BJ (cell line): Measurements from ENCODE around the gene CFAP97. TPM values are rescaled to one million over a fixed set of nuclear protein-coding genes. Genes with fewer than 3 reads are reported as not detected.
"Not testable (repeated sequence)": the region's sequence is repeated elsewhere in the genome, so short reads cannot be mapped to it uniquely, and the experiment has no call there.

ENCODE experiments used
- CTCF ChIA-PET: fragments of 350-600 bp; formaldehyde crosslinking; extraction: SDS; loops from one replicate; lab custom pipeline; 2021; ENCODE audit warnings: antibody characterized with exemption, inconsistent platforms; lab: Yijun Ruan, JAX
- POLR2A ChIA-PET: fragments of 300-600 bp; sonication (Branson Sonifier 250); formaldehyde crosslinking; extraction: SDS; loops from one replicate; lab custom pipeline; 2021; ENCODE audit warnings: antibody characterized with exemption; lab: Charles Lee
- DNase-seq: peaks from one replicate; pipeline ENCODE4 v3.0.0-alpha.2; 2011; ENCODE audit warnings: low read depth
- H3K27me3 ChIP-seq: 2 replicates; pipeline ENCODE4 v1.6.0; 2011; ENCODE audit warnings: low read length; ENCODE audit not compliant: control insufficient read depth, insufficient read depth
- H3K36me3 ChIP-seq: 2 replicates; pipeline ENCODE4 v1.5.1; 2011; ENCODE audit warnings: low read length; ENCODE audit not compliant: control insufficient read depth, insufficient read depth
- H3K4me3 ChIP-seq: 2 replicates; pipeline ENCODE4 v1.5.1; 2011; ENCODE audit warnings: low read depth, mild to moderate bottlenecking, control low read depth, low read length
- polyA plus RNA-seq: library from polyadenylated mRNA; depleted of rRNA; stranded (reverse); fragments of >200 nt; gene quantifications from 2 replicates; pipeline ENCODE4 v1.2.3, GENCODE V29; 2011
- TF ChIP-seq, protein P1 (sequence below): IDR thresholded peaks from 2 replicates; pipeline ENCODE4 v1.5.1; 2011; ENCODE audit warnings: low read depth, mild to moderate bottlenecking, control low read depth, inconsistent platforms, low read length, moderate library complexity; ENCODE audit not compliant: insufficient read depth

CFAP97 gene
- polyA plus RNA-seq, 1 experiment: 16.4 TPM

DNA sequence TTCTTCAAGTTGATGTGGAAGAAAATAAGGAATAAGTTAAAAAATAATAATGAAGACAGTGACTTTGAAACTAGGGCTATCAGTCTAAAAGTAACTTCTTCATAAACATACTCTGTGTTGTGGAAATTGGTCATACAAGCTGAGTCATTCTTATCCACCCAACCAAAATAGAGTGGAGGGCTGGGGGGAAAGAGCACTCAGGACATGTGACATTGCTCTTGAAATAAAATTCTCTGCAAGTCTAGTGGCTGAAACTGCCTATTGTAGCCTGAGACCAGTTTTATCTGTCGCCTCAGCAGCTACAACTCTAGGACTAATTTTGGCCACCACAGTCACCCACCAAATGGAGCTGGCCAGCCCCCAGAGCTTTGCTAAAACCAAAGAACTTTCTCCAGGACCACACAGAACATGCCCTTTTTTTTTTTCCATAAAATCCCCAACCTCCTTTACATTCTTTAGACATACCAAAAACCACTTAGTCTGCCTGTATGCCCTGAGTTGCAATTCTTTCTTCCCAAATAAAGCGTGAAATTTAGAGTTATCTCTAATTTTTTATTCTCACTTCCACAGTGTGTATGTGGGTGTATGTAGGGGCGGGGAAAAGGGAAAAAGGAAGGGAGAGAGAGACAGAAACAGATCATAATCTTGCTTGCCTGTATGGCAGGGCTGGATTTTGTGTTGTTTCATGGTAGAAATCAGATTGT lies 83.7 kb downstream of the CFAP97 start:
- no peaks in the 10 kb centered on the region for H3K36me3 ChIP-seq
- POLR2A ChIA-PET: no interaction called here
- peaks cover under 1% of the 10 kb centered on the region for H3K27me3 ChIP-seq
- CTCF ChIA-PET: interaction anchor here (0.9 kb wide), 1 partner anchor 14 kb away, joined by 3 read pairs; no protein-coding TSS in a partner anchor
- no peak overlapping the region for H3K4me3 ChIP-seq
- TF ChIP-seq, protein P1, sequence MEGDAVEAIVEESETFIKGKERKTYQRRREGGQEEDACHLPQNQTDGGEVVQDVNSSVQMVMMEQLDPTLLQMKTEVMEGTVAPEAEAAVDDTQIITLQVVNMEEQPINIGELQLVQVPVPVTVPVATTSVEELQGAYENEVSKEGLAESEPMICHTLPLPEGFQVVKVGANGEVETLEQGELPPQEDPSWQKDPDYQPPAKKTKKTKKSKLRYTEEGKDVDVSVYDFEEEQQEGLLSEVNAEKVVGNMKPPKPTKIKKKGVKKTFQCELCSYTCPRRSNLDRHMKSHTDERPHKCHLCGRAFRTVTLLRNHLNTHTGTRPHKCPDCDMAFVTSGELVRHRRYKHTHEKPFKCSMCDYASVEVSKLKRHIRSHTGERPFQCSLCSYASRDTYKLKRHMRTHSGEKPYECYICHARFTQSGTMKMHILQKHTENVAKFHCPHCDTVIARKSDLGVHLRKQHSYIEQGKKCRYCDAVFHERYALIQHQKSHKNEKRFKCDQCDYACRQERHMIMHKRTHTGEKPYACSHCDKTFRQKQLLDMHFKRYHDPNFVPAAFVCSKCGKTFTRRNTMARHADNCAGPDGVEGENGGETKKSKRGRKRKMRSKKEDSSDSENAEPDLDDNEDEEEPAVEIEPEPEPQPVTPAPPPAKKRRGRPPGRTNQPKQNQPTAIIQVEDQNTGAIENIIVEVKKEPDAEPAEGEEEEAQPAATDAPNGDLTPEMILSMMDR: no peak
- no peak for DNase-seq

DNA sequence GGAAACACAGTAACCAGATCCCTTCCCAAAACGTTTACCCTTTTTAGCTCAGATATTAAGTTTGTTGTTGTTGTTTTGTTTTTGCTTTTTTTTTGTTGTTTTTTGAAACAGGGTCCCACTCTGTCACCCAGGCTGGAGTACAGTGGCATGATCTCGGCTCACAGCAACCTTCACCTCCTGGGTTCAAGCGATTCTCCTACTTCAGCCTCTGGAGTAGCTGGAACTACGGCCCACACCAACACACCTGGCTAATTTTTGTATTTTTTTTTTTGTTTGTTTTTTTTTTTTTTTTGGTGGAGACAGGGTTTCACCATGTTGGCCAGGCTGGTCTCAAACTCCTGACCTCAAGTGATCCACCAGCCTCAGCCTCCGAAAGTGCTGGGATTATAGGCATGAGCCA lies 84.3 kb downstream of the CFAP97 start:
- H3K27me3 ChIP-seq, DNase-seq, H3K4me3 ChIP-seq, POLR2A ChIA-PET, H3K36me3 ChIP-seq: not testable (repeated sequence)
- CTCF ChIA-PET: interaction anchor here (0.9 kb wide), 1 partner anchor 15 kb away, joined by 3 read pairs; no protein-coding TSS in a partner anchor

DNA sequence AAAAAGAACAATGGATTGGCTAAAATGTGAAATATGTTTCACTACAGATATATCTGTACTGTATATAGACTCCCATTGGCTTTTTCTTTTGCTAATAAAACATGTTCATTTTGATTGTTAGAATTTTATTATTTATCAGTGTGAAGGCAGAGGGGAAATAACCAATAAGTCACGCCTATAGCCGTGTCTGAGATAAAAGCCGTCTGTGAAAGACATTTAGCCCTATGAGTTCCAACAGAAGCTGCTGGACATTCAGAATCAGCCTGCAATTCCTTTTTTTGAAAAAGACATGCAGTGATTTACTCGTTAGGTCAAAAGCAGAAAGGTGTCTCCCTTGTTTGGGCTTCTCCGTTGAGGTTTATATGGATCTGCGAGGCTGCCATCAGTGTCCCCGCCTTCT lies 84.9 kb downstream of the CFAP97 start:
- TF ChIP-seq, protein P1: no peak
- CTCF ChIA-PET: no interaction called here

DNA sequence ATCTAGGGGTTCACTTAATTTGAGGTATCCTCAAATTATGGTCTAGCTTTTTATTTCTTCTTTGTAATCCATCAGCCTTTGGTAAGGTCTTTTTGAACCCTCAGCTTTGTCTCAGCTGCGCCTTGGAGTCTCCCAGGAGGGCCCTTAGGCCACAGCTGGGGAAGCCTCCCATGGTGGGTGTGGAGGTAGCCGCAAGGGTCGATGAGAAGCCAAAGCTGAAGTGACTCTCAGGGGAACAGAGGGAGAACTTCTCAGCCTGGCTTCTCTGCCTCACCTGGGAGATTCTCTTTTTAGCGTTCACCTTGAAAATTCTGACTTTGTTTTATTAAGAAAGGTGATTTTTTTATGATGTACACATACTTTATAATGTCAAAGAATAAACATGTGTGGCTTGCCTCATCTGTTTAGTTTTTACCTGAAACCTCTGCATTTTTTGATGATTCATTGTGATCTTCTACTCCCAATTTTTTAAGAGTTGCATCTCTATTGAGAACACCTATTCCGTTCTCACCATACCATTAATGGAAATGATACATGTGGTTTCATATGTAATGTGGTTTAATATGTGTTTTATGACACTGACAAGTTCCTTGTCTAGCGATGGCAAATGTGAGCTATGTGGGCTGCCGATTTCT lies 86.4 kb downstream of the CFAP97 start:
- CTCF ChIA-PET: no interaction called here
- TF ChIP-seq, protein P1: no peak
- DNase-seq: no peak
- Histone ChIP-seq H3K4me3 (no peak overlapping the region), H3K27me3 (no peaks in the 10 kb centered on the region), H3K36me3 (no peaks in the 10 kb centered on the region)
- POLR2A ChIA-PET: no interaction called here

More for the DNA sequence above, 84.9 kb downstream of the CFAP97 start:
- Histone ChIP-seq H3K36me3 (no peaks in the 10 kb centered on the region), H3K4me3 (no peak overlapping the region), H3K27me3 (no peaks in the 10 kb centered on the region; the same call in 1 of the 2 replicates)
- no peak for DNase-seq
- POLR2A ChIA-PET: no interaction called here

DNA sequence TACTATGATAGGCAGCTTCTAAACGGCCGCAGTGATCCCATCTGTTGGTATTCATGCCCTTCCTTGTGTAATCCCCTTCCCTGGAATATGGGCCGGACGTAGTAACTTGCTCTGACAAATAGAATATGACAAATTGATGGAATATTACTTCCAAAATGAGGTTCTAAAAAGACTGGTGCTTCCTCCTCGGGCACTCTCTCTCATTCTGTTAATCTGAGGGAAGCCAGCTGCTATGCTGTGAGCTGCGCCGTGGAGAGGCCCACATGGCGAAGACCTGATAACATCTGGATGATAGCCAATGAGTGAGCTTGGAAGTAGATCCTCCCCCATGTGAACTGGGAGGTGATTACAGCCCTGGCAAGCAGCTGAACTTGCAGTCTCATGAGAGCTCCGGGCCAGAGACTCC lies 88.0 kb downstream of the CFAP97 start:
- ChIA-PET POLR2A (no interaction called here), CTCF (interaction anchor here (0.8 to 1.1 kb wide), 2 partner anchors 19 to 74 kb away, joined by 3 read pairs; no protein-coding TSS in a partner anchor)
- no peak overlapping the region for H3K4me3 ChIP-seq
- H3K27me3 ChIP-seq: no peaks in the 10 kb centered on the region
- H3K36me3 ChIP-seq: no peaks in the 10 kb centered on the region
- TF ChIP-seq, protein P1: no peak
- DNase-seq: no peak
